DMS53 treated with DMSO at 0.1 percent for 48 hours (cell line): ENCODE measurements around the gene GPR173.

Experiments used
- DNase-seq: peaks from one replicate; lab custom pipeline; 2025; ENCODE audit not compliant: unreplicated experiment; lab: John Stamatoyannopoulos, UW

The GPR173 gene

GRCh38 chrX:53088136-53088974 lies 39.8 kb downstream of the GPR173 start:
- DNase-seq, result peak; percentile 66

- peak; percentile 59 for DNase-seq
Measured at GRCh38 chrX:53089224-53089842, 40.7 kb downstream of the GPR173 start.

- DNase-seq, result no peak
Measured at GRCh38 chrX:53089925-53090324, 41.3 kb downstream of the GPR173 start.

GRCh38 chrX:53091354-53091753 lies 42.8 kb downstream of the GPR173 start:
- no peak for DNase-seq

GRCh38 chrX:53093177-53093655 lies 44.6 kb downstream of the GPR173 start:
- DNase-seq, result peak; percentile 58

- DNase-seq, result peak; percentile 96
Measured at GRCh38 chrX:53093748-53094581, 45.4 kb downstream of the GPR173 start, which contains the start of gene KANTR. Gene KANTR, plus strand, starts transcription at chrX:53094142. Its CDS starts 30,131 bp downstream, at chrX:53124273.

- no peak for DNase-seq
Measured at GRCh38 chrX:53094582-53094905, 46.0 kb downstream of the GPR173 start.

GRCh38 chrX:53095796-53096195 lies 47.2 kb downstream of the GPR173 start:
- DNase-seq, result no peak

- DNase-seq, result no peak
Measured at GRCh38 chrX:53114864-53115549, 66.4 kb downstream of the GPR173 start.

GRCh38 chrX:53115550-53115874 lies 66.9 kb downstream of the GPR173 start:
- DNase-seq, result no peak

- no peak for DNase-seq
Measured at GRCh38 chrX:53116101-53116500, 67.5 kb downstream of the GPR173 start.

- DNase-seq, result no peak
Measured at GRCh38 chrX:53122013-53122412, 73.4 kb downstream of the GPR173 start.

- no peak for DNase-seq
Measured at GRCh38 chrX:53125506-53125905, 76.9 kb downstream of the GPR173 start.

GRCh38 chrX:53126377-53126776 lies 77.8 kb downstream of the GPR173 start:
- DNase-seq, result no peak

- no peak for DNase-seq
Measured at GRCh38 chrX:53128097-53128749, 79.6 kb downstream of the GPR173 start.
